Measurements from ENCODE around the gene CCDC28A.

CCDC28A gene

DNA sequence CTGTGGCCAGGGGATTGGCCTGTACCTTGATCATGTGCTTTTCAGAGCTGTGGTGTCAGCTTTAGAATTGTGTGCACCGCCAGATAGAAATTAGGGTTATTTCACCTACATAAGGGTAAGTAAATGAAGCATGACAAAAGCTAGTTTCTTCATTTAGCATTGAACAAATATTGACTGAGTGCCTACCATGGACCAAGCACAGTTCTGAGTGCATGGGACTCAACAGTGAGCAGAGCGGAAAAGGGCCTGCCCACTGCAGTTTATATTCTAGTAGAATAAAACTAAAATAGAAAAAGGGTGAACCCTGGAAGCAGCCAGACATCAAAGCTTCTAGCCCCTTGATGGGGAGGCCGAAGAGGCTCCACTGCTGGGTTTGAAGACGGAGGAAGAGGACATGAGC is 48.0 kb downstream of the CCDC28A start:
- DNase-seq (ENCODE audit: extremely low read depth, insufficient read length), result no peak
- H3K27me3 ChIP-seq (replicated peaks; ENCODE audit: control insufficient read depth, insufficient read depth, low read length), result no peaks in the 10 kb centered on the region
- H3K4me3 ChIP-seq (replicated peaks; ENCODE audit: low read depth, low read length), result no peak overlapping the region
- no peaks in the 10 kb centered on the region for H3K36me3 ChIP-seq (ENCODE audit: control insufficient read depth, insufficient read depth, low read length)
- TF ChIP-seq, protein P1, sequence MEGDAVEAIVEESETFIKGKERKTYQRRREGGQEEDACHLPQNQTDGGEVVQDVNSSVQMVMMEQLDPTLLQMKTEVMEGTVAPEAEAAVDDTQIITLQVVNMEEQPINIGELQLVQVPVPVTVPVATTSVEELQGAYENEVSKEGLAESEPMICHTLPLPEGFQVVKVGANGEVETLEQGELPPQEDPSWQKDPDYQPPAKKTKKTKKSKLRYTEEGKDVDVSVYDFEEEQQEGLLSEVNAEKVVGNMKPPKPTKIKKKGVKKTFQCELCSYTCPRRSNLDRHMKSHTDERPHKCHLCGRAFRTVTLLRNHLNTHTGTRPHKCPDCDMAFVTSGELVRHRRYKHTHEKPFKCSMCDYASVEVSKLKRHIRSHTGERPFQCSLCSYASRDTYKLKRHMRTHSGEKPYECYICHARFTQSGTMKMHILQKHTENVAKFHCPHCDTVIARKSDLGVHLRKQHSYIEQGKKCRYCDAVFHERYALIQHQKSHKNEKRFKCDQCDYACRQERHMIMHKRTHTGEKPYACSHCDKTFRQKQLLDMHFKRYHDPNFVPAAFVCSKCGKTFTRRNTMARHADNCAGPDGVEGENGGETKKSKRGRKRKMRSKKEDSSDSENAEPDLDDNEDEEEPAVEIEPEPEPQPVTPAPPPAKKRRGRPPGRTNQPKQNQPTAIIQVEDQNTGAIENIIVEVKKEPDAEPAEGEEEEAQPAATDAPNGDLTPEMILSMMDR (IDR thresholded peaks at IDR 0.05; ENCODE audit: insufficient read depth, low read length, poor library complexity, severe bottlenecking), result no peak

DNA sequence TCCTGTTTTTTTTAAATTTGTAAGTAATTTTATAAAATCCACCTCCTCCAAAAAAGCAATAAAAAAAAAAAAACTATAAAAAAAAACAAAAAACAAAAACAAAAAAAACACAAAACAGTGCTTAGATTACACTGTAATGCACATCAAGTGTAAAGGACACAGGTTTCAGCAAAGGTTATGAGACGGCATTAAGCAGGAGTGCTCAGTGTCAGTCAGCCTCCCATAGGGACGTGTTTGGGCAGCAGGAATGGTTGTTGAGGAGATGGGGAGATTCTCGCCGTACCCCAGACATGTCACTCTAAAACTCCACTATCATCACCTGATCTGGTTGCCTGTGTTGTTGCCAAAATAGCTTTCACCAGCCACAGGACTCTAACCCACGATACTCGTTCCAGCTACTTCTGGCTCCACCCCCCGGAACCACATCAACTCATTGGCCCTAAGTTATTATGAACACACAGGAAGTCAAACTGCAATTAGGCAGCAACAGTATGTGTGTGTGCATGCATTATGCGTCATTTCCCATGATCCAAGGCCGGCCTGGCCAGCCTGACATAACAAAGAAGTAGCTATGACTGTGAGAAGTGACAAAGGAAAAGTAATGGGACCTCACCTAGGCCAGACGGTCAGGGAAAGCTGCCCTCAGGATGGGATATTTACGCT is 51.0 kb downstream of the CCDC28A start:
- H3K4me3 ChIP-seq (replicated peaks; ENCODE audit: low read depth, low read length), result no peak overlapping the region
- DNase-seq (ENCODE audit: extremely low read depth, insufficient read length), result no peak
- TF ChIP-seq, protein P1 (IDR thresholded peaks at IDR 0.05; ENCODE audit: insufficient read depth, low read length, poor library complexity, severe bottlenecking), result no peak

DNA sequence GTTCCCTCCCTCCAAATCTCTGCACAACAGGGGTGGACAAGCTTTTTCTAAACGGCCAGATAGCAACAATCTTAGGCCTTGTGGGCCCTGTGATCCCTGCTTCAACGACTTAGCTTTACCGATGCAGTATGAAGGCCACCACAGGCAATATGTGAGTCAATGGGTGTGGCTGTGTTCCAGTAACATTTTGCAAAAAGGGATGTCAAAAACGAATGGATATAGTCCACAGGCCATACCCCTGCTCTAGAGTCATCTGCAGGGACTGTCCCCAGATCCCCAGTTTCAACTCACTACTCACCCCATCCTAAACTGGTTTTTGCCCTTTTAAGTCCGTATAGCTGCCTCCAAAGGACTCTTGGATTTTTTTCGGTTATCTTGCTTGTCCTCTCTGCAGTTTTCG is 56.7 kb downstream of the CCDC28A start:
- Histone ChIP-seq H3K36me3 (ENCODE audit: control insufficient read depth, insufficient read depth, low read length) (no peaks in the 10 kb centered on the region), H3K4me3 (replicated peaks; ENCODE audit: low read depth, low read length) (no peak overlapping the region), H3K27me3 (replicated peaks; ENCODE audit: control insufficient read depth, insufficient read depth, low read length) (no peaks in the 10 kb centered on the region)
- DNase-seq (ENCODE audit: extremely low read depth, insufficient read length), result no peak
- TF ChIP-seq, protein P1 (IDR thresholded peaks at IDR 0.05; ENCODE audit: insufficient read depth, low read length, poor library complexity, severe bottlenecking), result no peak

More for the DNA sequence above, 51.0 kb downstream of the CCDC28A start:
- Histone ChIP-seq H3K27me3 (replicated peaks; ENCODE audit: control insufficient read depth, insufficient read depth, low read length) (no peaks in the 10 kb centered on the region), H3K36me3 (ENCODE audit: control insufficient read depth, insufficient read depth, low read length) (no peaks in the 10 kb centered on the region)

DNA sequence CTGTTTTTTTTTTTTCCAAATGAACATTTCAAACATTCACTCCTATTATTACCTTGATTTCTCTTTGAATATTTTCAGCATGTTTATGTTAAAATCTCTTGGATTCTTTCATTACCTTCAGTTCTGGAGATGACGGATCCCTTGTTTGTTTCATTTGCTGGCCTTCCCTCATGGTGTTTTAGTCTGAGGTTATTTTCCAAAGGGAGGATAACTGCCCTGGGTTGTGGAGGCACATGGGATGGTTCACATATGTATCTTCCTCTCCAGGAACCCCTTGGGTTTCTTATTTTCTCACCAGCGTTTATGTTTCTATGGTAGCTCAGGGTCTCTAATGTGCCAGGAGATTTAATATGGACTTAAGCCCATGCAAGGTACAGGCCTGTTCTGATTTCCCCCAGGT is 58.6 kb downstream of the CCDC28A start:
- Histone ChIP-seq H3K27me3 (replicated peaks; ENCODE audit: control insufficient read depth, insufficient read depth, low read length) (no peaks in the 10 kb centered on the region), H3K36me3 (ENCODE audit: control insufficient read depth, insufficient read depth, low read length) (no peaks in the 10 kb centered on the region), H3K4me3 (replicated peaks; ENCODE audit: low read depth, low read length) (no peak overlapping the region)
- TF ChIP-seq, protein P1 (IDR thresholded peaks at IDR 0.05; ENCODE audit: insufficient read depth, low read length, poor library complexity, severe bottlenecking), result no peak
- DNase-seq (ENCODE audit: extremely low read depth, insufficient read length), result no peak

DNA sequence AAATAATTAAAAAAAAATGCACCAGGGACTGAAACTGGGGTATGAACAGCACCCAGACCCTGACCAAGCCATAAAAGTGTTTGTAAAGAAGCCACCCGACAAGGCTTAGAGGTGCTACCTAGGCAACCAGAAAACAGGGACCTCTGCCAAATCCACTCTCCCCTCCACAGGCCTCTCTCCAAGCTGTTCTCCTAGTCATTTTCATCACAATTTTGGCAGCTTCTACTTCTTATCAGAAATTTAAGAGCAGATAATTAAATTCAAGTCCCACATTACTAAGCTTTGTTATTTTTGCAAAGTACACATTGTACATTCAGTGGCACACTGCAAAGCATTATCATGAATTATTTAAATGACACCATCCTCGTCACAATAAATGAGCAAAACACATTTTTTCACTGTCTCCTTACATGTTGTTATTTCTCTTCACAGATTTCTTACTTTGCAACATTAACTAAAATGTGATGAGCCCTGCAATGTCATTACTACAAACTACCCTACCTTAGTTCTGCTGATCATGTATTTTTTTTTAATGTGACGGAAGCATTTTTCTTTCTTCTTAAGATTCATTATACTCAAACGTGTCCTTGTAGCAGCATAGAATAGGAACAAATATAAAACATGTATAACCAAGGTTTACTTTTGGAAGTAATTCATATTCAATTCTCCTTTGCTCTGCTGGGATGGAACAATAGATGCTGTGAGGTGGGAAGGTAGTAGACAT is 60.4 kb downstream of the CCDC28A start:
- DNase-seq (ENCODE audit: extremely low read depth, insufficient read length), result no peak
- Histone ChIP-seq H3K4me3 (replicated peaks; ENCODE audit: low read depth, low read length) (no peak overlapping the region), H3K27me3 (replicated peaks; ENCODE audit: control insufficient read depth, insufficient read depth, low read length) (no peaks in the 10 kb centered on the region), H3K36me3 (ENCODE audit: control insufficient read depth, insufficient read depth, low read length) (no peaks in the 10 kb centered on the region)
- TF ChIP-seq, protein P1 (IDR thresholded peaks at IDR 0.05; ENCODE audit: insufficient read depth, low read length, poor library complexity, severe bottlenecking), result no peak
